GM21529 (cell line): Measurements from ENCODE around the gene SPATA18.
"Not testable (repeated sequence)": the region's sequence is repeated elsewhere in the genome, so short reads cannot be mapped to it uniquely, and the experiment has no call there.

Experiments used
- ATAC-seq: cut with Tn5 transposase; IDR thresholded peaks from one replicate; pipeline ENCODE4 v1.9.1; 2021; ENCODE audit not compliant: unreplicated experiment

Gene SPATA18

DNA sequence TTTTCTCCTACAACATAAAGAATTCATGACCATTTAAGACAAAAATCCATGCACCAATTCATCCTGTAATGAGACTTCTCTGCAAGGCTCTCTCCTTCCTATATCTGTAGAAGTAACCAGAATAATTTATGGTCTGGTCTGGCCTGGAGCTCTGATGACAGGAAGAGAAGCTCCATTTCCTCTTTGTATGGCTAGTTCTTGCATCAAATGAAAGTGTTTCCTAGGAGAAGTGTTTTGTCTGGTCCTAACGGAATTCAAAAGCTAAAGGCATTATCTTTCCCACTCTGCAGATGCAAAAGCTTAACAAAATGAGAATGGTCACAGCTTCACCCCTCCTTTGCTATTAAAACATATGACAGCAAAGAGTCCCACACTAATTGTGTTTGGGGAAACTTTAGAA is 55.1 kb downstream of the SPATA18 start:
- ATAC-seq: no peak

- ATAC-seq: no peak
Observed at GRCh38 chr4:52106660-52107059, 55.6 kb downstream of the SPATA18 start.

- ATAC-seq: no peak
Observed at GRCh38 chr4:52107336-52107735, 56.2 kb downstream of the SPATA18 start.

- no peak for ATAC-seq
Observed at GRCh38 chr4:52107745-52108144, 56.6 kb downstream of the SPATA18 start.

GRCh38 chr4:52110171-52110570 is 59.1 kb downstream of the SPATA18 start:
- ATAC-seq: no peak

- ATAC-seq: no peak
Observed at GRCh38 chr4:52111995-52112394, 60.9 kb downstream of the SPATA18 start.

GRCh38 chr4:52112411-52112810 is 61.3 kb downstream of the SPATA18 start:
- ATAC-seq: no peak

- no peak for ATAC-seq
Observed at GRCh38 chr4:52116641-52117040, 65.5 kb downstream of the SPATA18 start.

GRCh38 chr4:52126226-52126625 is 75.1 kb downstream of the SPATA18 start:
- ATAC-seq: no peak

DNA sequence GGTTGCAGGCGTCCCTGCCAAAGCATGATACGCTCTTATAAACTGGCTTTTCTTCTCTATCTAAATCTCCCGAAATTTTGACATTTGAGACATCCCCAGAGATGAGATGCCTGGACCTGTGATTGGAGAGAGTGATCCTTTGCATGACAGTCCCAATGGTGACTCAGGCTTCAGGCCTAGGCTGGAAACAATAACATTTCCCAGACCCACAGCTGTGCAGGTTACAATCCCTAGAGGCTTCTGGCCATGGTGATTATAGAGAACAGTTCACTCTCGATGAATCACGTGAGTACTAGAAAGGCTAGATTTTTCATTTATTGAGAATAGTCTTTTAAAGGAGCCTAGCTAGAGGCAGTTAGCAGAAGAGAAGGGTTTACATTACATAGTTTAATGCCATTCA is 75.9 kb downstream of the SPATA18 start:
- ATAC-seq: no peak

DNA sequence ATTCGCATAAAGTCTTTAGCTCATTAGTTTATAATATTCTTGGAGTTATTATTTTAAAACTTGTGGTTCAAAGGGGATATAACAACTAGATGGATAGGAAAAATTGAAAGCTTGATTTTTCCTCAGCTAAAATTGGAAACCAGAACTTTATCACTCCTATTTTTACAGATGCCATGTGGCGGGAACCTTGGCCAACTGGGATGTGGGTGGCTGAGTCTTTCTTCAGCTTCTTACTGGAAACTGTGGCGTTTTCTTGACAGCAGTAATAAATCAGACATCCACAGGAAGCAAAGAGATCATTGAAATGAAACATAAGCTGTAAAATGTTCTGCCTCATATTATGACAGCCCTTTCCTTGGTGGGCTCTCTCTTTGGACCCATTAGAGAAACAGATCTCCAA is 84.1 kb downstream of the SPATA18 start:
- ATAC-seq: no peak

DNA sequence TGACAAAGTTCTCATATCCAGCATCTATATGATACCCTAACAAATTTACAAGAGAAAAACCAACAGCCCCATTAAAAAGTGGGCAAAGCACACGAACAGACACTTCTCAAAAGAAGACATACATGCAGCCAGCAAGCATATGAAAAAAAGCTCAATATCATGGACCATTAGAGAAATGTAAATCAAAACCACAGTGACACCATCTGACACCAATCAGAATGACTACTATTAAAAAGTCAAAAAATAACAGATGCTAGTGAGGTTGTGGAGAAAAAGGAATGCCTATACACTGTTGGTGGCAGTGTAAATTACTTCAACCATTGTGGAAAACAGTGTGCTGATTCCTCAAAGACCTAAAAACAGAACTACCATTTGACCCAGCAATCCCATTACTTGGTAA is 86.0 kb downstream of the SPATA18 start:
- ATAC-seq: not testable (repeated sequence)

DNA sequence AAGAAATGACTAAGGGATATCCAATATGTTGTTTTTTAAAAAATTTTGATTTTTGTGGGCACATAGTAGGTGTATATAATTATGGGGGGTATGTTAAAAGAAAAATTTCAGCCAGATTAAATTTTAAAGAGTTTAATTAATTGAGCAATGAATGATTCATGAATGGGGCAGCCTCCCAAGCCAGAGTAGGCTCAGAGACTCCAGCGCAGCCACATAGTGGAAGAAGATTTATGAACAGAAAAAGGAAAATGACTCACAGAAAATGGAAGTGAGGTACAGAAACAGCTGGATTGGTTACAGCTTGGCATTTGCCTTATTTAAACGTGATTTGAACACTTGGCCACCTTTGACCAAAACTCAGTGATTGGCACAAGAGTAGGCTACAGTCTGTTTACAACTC is 91.7 kb downstream of the SPATA18 start:
- no peak for ATAC-seq

DNA sequence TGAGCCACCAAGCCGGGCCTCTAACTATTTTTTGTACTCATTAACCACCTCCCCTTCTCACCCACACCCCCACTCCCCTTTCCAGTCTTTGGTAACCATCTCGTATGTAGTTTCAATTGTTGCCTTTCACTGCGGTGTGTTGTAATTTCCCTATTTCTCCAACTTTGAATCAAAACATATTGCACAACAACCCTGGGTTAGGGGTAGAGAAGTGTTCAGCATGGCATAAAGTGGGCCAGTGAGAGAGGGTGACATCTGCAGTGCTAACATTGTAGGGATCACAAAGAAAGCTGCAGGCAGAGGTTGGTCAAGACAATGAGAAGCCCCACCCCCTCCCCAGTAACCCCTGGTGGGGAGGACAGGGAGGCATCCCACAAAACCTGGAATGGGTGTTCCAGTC is 92.7 kb downstream of the SPATA18 start:
- no peak for ATAC-seq

GRCh38 chr4:52144372-52144771 is 93.3 kb downstream of the SPATA18 start:
- ATAC-seq: no peak
